ENCODE results near the gene TRPM2.

DNA sequence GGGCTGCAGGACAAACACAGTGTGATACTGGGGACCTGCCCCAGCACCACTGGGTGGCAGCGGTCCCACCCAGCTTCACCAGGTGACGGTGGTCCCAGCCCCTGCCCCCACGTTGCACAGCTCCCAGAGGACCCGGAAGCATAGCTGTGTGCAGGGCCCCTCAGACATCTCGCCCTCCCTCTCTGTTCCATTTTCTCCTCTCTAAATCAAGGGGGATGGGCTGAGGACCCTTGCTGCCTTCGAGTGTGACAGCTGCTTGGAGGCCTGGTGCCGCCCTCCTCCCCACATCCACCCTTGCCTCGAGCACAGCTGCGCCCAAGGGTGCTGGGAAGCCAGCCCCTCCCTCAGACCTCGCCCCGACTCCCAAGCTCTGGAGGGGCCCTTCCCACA, 85.8 kb downstream of the TRPM2 start:
- TF ChIP-seq, protein P1, sequence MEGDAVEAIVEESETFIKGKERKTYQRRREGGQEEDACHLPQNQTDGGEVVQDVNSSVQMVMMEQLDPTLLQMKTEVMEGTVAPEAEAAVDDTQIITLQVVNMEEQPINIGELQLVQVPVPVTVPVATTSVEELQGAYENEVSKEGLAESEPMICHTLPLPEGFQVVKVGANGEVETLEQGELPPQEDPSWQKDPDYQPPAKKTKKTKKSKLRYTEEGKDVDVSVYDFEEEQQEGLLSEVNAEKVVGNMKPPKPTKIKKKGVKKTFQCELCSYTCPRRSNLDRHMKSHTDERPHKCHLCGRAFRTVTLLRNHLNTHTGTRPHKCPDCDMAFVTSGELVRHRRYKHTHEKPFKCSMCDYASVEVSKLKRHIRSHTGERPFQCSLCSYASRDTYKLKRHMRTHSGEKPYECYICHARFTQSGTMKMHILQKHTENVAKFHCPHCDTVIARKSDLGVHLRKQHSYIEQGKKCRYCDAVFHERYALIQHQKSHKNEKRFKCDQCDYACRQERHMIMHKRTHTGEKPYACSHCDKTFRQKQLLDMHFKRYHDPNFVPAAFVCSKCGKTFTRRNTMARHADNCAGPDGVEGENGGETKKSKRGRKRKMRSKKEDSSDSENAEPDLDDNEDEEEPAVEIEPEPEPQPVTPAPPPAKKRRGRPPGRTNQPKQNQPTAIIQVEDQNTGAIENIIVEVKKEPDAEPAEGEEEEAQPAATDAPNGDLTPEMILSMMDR (IDR thresholded peaks at IDR 0.05), result no peak
- TF ChIP-seq POLR2A (IDR thresholded peaks at IDR 0.05) (no peak), POLR2AphosphoS5 (IDR thresholded peaks at IDR 0.05) (no peak)

All from prostate gland (tissue), 2 donors.